Measurements from ENCODE around the gene DCDC2C.

DCDC2C gene

GRCh38 chr2:3677436-3677835, 25.9 kb upstream of the DCDC2C start:
- TF ChIP-seq MYC (IDR thresholded peaks at IDR 0.05; ENCODE audit: low read depth, low read length), result no peak
- no peak for TF ChIP-seq CTCF (IDR thresholded peaks at IDR 0.05; ENCODE audit: low read depth, low read length)
- TF ChIP-seq POLR2A (IDR thresholded peaks at IDR 0.05; ENCODE audit: extremely low read depth, insufficient read length), result no peak
- TF ChIP-seq MAX (IDR thresholded peaks at IDR 0.05; ENCODE audit: low read depth, low read length), result no peak
- H3K4me3 ChIP-seq (ENCODE audit: low read depth, low read length), result no peak overlapping the region
- DNase-seq (ENCODE audit: low read depth), result no peak

- H3K4me3 ChIP-seq (ENCODE audit: low read depth, low read length), result no peak overlapping the region
- DNase-seq (ENCODE audit: low read depth), result no peak
- TF ChIP-seq MYC (IDR thresholded peaks at IDR 0.05; ENCODE audit: low read depth, low read length) (no peak), POLR2A (IDR thresholded peaks at IDR 0.05; ENCODE audit: extremely low read depth, insufficient read length) (no peak), MAX (IDR thresholded peaks at IDR 0.05; ENCODE audit: low read depth, low read length) (no peak), CTCF (IDR thresholded peaks at IDR 0.05; ENCODE audit: low read depth, low read length) (no peak)
Measured at GRCh38 chr2:3678212-3678611, 25.2 kb upstream of the DCDC2C start.

- H3K4me3 ChIP-seq (ENCODE audit: low read depth, low read length), result no peak overlapping the region
- TF ChIP-seq POLR2A (IDR thresholded peaks at IDR 0.05; ENCODE audit: extremely low read depth, insufficient read length) (no peak), MYC (IDR thresholded peaks at IDR 0.05; ENCODE audit: low read depth, low read length) (no peak), MAX (IDR thresholded peaks at IDR 0.05; ENCODE audit: low read depth, low read length) (no peak), CTCF (IDR thresholded peaks at IDR 0.05; ENCODE audit: low read depth, low read length) (no peak)
- no peak for DNase-seq (ENCODE audit: low read depth)
Measured at GRCh38 chr2:3679180-3679579, 24.2 kb upstream of the DCDC2C start.

GRCh38 chr2:3679616-3680393, 23.6 kb upstream of the DCDC2C start:
- no peak for DNase-seq (ENCODE audit: low read depth)
- no peak overlapping the region for H3K4me3 ChIP-seq (ENCODE audit: low read depth, low read length)
- no peak for TF ChIP-seq MYC (IDR thresholded peaks at IDR 0.05; ENCODE audit: low read depth, low read length)
- TF ChIP-seq MAX (IDR thresholded peaks at IDR 0.05; ENCODE audit: low read depth, low read length), result no peak
- no peak for TF ChIP-seq POLR2A (IDR thresholded peaks at IDR 0.05; ENCODE audit: extremely low read depth, insufficient read length)
- no peak for TF ChIP-seq CTCF (IDR thresholded peaks at IDR 0.05; ENCODE audit: low read depth, low read length)

GRCh38 chr2:3680548-3681345, 22.6 kb upstream of the DCDC2C start:
- DNase-seq (ENCODE audit: low read depth), result no peak
- H3K4me3 ChIP-seq (ENCODE audit: low read depth, low read length), result no peak overlapping the region
- TF ChIP-seq CTCF (IDR thresholded peaks at IDR 0.05; ENCODE audit: low read depth, low read length), result no peak
- TF ChIP-seq POLR2A (IDR thresholded peaks at IDR 0.05; ENCODE audit: extremely low read depth, insufficient read length), result no peak
- TF ChIP-seq MAX (IDR thresholded peaks at IDR 0.05; ENCODE audit: low read depth, low read length), result no peak
- TF ChIP-seq MYC (IDR thresholded peaks at IDR 0.05; ENCODE audit: low read depth, low read length), result no peak

Data from NB4 (cell line).